RPMI7951 (cell line): ENCODE results near the gene WSCD1. TPM values are rescaled to one million over a fixed set of nuclear protein-coding genes. Genes with fewer than 3 reads are reported as not detected.

Experiments
- DNase-seq: peaks from one replicate; pipeline ENCODE4 v3.0.0-alpha.2; 2012; ENCODE audit warnings: low read depth
- total RNA-seq: library from RNA; depleted of rRNA; stranded (reverse); fragments of >200 nt; shearing (Covaris generic); gene quantifications from 2 replicates; pipeline ENCODE4 v1.2.3, GENCODE V29; 2014

Gene WSCD1
- total RNA-seq, 1 experiment from 2014 or later: 0.24 TPM

DNA sequence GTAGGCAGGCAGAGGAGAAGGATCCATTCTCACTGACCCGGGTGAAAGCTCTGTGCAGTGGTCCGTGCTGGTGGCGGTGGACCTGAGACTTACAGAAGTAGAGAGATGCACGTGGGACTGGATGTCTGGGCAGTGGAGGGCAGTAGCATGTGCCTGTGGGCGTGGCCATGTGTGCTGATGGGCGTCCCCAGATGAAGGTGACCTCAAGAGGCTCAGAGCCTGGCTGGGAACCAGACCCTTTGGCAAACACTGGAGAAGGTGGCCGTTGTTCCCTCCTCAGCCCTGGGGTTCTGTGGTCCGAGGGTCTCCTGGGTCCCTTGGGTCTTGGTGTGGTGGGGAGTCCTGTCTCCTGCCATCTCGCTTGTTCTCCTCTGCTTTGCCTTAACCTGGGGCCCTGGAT lies 15.6 kb downstream of the WSCD1 start:
- DNase-seq: no peak

GRCh38 chr17:6086603-6087400 lies 16.6 kb downstream of the WSCD1 start:
- DNase-seq: no peak

GRCh38 chr17:6088141-6088540 lies 18.0 kb downstream of the WSCD1 start:
- DNase-seq: no peak

- no peak for DNase-seq
These were observed 20.1 kb downstream of the WSCD1 start for GRCh38 chr17:6090253-6090652.

DNA sequence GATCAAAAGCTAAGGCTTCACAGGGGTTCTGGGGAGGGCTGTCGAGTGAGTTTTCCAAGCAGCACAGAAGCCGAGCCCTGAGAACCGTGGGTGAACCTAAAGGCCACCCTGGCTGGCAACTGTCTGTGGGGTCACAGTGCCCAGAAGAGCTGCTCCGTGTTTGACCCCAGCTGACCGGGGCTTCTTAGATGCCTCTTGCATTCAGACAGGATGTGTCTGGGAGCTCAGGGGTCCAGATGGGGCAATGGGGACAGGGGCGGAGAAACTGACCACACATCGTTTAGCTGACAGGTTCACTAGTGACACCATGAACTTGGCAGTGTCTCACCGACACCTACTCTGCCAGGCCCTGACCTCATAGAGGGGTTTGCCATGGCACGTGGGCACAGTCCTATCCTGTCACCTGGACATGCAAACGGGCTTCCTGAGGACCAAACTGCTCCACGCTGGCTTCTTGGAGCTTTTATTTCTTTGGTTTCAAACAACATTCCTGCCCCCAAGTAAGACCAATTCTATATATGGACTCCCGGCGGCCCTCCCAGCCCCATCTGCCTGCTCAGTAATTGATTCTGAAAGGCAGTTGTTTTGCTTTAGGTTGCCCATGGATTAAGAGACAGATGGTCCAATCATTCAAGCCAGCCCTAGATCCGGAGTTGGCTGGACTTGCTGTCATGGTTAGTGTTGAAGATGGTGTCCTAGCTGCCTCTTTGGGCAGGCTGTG lies 22.2 kb downstream of the WSCD1 start:
- DNase-seq: no peak

GRCh38 chr17:6092903-6093468 lies 22.8 kb downstream of the WSCD1 start:
- no peak for DNase-seq

- DNase-seq: no peak
These were observed 24.3 kb downstream of the WSCD1 start for GRCh38 chr17:6094453-6094852.

DNA sequence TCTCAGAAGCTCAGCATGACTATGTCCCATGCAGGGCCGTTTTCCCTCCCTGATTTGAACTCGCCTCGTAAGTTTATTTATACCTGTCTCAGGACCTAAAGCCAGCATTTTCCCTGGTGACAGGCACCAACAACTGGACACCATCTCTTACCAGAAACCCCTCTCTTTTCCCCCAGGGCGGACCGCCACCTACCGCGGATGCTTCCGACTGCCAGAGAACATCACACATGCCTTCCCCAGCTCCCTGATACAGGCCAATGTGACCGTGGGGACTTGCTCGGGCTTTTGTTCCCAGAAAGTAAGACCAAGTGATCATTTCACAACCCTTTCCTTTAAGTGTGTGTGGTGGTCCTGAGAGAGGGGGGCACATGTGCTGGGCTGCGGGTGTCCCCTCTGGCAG lies 24.7 kb downstream of the WSCD1 start:
- DNase-seq: no peak

- no peak for DNase-seq
These were observed 25.3 kb downstream of the WSCD1 start for GRCh38 chr17:6095501-6095900.

- DNase-seq: no peak
These were observed 26.2 kb downstream of the WSCD1 start for GRCh38 chr17:6096201-6097004.

DNA sequence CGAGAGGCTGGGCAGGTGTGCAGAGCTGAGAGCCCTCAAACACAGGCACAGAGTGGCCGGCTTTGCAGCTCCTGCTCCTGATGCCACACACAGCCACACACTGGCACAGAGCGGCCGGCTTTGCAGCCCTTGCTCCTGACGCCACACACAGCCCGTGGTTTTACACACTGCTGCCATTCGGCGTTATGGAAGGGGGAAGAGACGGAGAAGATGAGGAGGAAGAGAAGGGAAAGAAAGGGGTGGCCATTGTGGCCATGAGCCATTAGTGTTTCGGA lies 26.8 kb downstream of the WSCD1 start:
- no peak for DNase-seq

DNA sequence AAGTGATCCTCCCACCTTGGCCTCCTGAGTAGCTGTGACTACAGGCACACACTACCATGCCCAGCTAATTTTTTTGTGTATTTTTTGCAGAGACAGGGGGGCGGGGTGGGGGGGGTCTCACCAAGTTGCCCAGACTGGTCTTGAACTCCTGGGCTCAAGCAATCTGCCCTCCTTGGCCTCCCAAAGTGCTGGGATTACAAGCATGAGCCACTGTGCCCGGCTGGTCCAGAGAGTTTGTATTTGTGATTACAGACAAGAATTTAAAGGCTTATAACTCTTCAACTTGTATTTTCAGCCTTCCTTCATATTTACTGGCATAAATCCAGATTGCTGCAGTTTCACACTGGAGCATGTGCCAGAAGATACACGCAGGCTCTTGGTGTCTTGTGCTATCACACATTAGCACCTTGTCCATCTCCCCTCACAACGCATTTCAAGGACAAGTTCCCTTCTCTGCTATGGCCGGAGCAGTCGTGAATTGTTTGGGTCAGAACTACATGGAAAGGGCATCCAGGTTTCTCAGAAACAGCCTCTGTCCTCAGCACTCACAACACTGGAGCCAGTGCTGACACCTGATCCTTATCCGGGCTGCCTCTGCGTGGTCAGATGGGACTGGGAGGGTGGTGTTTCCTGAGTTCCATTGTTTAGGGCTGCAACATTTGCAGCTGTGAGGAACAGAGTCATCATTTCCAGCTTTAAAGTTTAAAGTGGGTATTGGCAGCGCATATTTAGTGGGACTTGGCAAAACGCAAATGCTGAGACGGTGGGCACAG lies 28.1 kb downstream of the WSCD1 start:
- DNase-seq: no peak

DNA sequence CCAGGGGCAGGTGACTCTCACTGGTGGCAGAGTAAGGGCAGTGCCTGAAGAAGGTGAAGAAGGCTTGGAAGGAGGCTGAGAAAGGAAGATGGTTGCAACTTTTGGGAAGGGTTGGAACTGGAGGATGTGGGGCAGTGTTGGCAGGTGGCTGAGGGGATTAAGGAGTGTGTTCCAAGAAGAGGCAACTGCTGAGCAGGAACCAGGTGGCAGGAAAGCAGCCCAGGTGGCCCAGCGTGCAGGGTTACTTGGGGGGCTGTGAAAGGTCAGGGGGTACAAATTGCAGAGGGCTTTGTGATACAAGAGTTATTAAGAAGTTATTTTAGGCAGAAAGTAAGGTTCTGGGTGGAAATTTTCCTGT lies 28.6 kb downstream of the WSCD1 start:
- no peak for DNase-seq

- DNase-seq: no peak
These were observed 29.3 kb downstream of the WSCD1 start for GRCh38 chr17:6099492-6099891.

- no peak for DNase-seq
These were observed 30.0 kb downstream of the WSCD1 start for GRCh38 chr17:6100146-6100545.

DNA sequence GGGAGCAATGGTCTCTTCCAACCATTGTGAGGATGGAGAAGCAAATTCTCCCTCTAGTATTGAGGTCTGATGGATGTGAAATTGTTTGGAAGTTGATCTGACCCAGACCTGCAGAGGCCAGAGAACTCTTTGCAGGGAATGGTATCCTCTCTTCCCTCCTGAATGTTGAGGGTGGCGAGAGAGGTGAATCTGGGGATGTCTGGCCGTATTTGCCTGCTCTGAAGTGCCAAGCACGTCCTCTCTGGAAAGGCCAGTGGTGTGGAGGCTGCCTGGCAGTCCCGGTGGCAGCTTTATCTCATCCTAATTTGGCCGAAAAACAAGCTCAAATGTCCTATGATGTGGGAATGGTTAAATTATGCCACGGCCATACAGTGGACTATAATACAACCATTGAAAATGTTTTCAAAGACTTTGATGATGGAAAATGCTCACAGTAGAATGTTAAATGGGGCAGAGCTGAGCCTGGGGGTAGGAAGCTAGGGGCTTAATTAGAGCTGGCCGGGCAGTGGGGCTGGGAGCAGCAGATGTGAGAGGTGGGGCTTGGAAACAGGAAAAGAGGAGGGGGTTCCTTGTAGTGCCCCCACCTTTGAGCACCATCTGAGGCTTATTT lies 30.8 kb downstream of the WSCD1 start:
- DNase-seq: no peak

DNA sequence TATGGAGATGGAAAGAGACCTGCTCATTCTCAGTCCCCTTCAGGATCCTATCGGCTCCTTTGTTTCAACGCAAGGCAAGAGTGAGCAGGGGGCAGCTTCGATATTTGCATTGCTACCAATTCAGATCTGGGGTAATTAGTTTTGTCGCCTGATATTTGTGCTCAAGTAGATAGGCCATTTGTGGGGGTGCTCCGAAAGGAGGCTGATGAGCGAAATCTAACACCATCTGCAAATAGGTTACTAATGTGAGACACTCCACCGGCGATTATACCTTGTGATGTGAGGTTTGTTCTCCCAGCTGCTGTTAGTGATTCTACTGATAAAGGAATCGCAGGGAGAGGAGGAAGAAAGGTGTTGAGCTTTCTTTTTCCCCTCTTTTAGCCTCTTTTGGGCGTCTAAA lies 31.5 kb downstream of the WSCD1 start:
- no peak for DNase-seq

- no peak for DNase-seq
These were observed 32.4 kb downstream of the WSCD1 start for GRCh38 chr17:6102615-6103014.

DNA sequence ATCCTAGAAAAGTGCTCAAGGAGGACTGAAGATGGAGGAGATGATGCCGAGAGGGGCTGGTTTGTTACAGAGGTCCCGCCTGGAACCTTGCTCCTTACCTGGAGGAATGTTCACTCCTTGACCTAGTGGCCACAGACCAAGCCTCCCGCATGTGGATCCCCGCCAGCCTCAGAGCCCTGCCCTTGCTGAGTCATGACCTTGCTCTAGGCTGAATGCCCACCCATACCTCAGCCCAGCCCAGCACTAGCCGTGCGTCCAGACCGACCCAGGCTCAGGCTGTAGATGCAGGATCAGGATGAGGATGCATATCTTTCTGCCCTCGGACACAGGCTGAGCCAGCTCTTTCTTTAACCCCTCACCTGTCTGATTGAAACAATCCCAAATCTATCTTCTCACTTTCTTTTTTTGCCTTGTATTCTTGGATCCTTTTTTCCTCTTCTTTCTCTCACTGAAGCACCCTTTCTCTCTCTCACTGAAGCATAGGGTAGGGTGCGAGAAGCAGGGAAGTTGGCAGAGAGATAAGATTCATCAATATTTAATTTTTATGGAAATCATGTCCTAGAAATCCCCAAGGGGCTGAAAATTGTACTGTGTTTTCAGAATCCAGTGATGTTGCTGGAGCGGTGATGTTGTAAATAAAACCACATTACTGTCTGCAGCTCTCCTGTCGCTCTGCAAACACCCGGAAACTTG lies 34.9 kb downstream of the WSCD1 start:
- DNase-seq: no peak

- DNase-seq: no peak
These were observed 35.4 kb downstream of the WSCD1 start for GRCh38 chr17:6105649-6106007.

- no peak for DNase-seq
These were observed 36.0 kb downstream of the WSCD1 start for GRCh38 chr17:6106212-6106611.
